Sigmoid colon (tissue), 7 donors: ENCODE results near the gene XAF1. TPM values are rescaled to one million over a fixed set of nuclear protein-coding genes. Genes with fewer than 3 reads are reported as not detected.
"Not testable (repeated sequence)": the region's sequence is repeated elsewhere in the genome, so short reads cannot be mapped to it uniquely, and the experiment has no call there.

Experiments
- DNase-seq: peaks from one replicate; pipeline ENCODE4 v3.0.0-alpha.2; 2019
- H3K27ac ChIP-seq, 4 donors: fragments of 200-600 bp; sonication (generic); one replicate each; pipeline ENCODE4 v1.5.1; 2016 to 2019; ENCODE audit warnings: mild to moderate bottlenecking in 1 of 4
- H3K27me3 ChIP-seq, 3 donors: fragments of 200-600 bp; sonication (generic); one replicate each; pipeline ENCODE4 v1.5.1; 2019; ENCODE audit warnings: mild to moderate bottlenecking in 1 of 3
- H3K36me3 ChIP-seq, 4 donors: fragments of 200-600 bp; sonication (generic); one replicate each; pipeline ENCODE4 v1.5.1; 2016 to 2019
- H3K4me1 ChIP-seq, 4 donors: fragments of 200-600 bp; sonication (generic); one replicate each; pipeline ENCODE4 v1.5.1; 2017 to 2019
- H3K4me3 ChIP-seq, 4 donors: fragments of 200-600 bp; sonication (generic); one replicate each; pipeline ENCODE4 v1.5.1; 2017 to 2019; ENCODE audit warnings: mild to moderate bottlenecking in 2 of 4, moderate library complexity in 1 of 4
- H3K9me3 ChIP-seq, 4 donors: fragments of 200-600 bp in 3 of 4; sonication (generic) in 3 of 4; one replicate each; pipeline versions ENCODE4 v1.5.1 to v1.6.1; 2013 to 2019
- CTCF ChIP-seq, 4 experiments: fragments of 450-650 bp in 3 of 4; fragments of 200-600 bp in 1 of 4; IDR thresholded peaks; one replicate each; pipeline ENCODE4 v1.5.1; 2016 to 2019; ENCODE audit warnings: antibody characterized with exemption in 4 of 4, mild to moderate bottlenecking in 3 of 4, moderate library complexity in 2 of 4
- EP300 ChIP-seq, 4 donors: sonication (generic); formaldehyde crosslinking; IDR thresholded peaks; one replicate each; pipeline ENCODE4 v1.6.1; 2017; ENCODE audit warnings: antibody characterized with exemption in 4 of 4
- POLR2A ChIP-seq, 2 donors: fragments of 450-650 bp; IDR thresholded peaks; one replicate each; pipeline ENCODE4 v1.6.1; 2016; ENCODE audit warnings: antibody characterized with exemption in 2 of 2, mild to moderate bottlenecking in 2 of 2, moderate library complexity in 2 of 2
- POLR2AphosphoS5 ChIP-seq, 4 donors: sonication (generic); formaldehyde crosslinking; IDR thresholded peaks; one replicate each; pipeline ENCODE4 v1.6.1; 2017; ENCODE audit warnings: antibody characterized with exemption in 4 of 4
- WGBS, 2 donors: extraction: QIAGEN DNeasy Blood & Tissue Kit; methylation state at CpG; one replicate each; pipeline ENCODE4 v1.1.7; 2013; 5-methylcytosine and 5-hydroxymethylcytosine counted together
- intact Hi-C: fragments of 100-400 bp; cut with DNase I; formaldehyde crosslinking; loops from one replicate; pipeline ENCODE4 v1.15.1; 2023
- polyA plus RNA-seq, 3 donors: library from polyadenylated mRNA; stranded (reverse); fragments of 200-250 nt; gene quantifications; one replicate each; pipeline ENCODE4 v1.2.3, GENCODE V29; 2013
- small RNA-seq, 3 donors: library from RNA; depleted of rRNA; stranded (forward); fragments of <200 nt; gene quantifications; one replicate each; pipeline ENCODE3, GENCODE V24; 2016
- total RNA-seq, 4 donors: library from RNA; depleted of rRNA; stranded (reverse); fragments of >200 nt; gene quantifications; one replicate each; pipeline ENCODE4 v1.1.0, GENCODE V29; 2016
- donor health status: healthy with polysubstance abuse.
- donor health status: Bipolar disorder and iron deficiency.
- donor health status: healthy.

The XAF1 gene
- total and polyA plus RNA-seq, 7 donors, result 3.2 to 64.1 (median 30.0) TPM

DNA sequence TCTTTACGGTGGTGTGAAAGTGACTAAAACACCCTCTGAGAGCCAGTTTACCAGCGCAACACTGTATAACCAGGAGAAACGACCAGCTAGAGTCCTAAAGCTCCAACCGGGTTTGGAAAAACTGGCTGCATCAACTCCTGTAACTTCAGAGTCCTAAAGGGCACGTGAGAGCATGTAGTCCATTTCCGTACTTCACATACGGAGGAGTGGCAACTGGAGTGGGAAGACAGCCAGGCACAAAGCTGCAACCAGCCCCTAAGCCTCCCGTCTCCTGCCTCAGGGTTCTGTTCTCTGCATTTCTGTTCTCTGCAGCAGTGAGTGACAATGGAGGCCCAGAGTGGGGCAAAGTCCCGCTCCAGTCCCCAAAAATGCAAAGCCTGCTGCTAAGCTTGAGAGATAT is 56.4 kb downstream of the XAF1 start:
- TF ChIP-seq POLR2A (IDR thresholded peaks at IDR 0.05) (no peak), EP300 (IDR thresholded peaks at IDR 0.05) (no peak), CTCF (IDR thresholded peaks at IDR 0.05) (no peak), POLR2AphosphoS5 (IDR thresholded peaks at IDR 0.05) (no peak)
- no peak overlapping the region for H3K27ac ChIP-seq
- intact Hi-C loops, result no loop called here
- H3K36me3 ChIP-seq, result no peaks in the 10 kb centered on the region
- no peak overlapping the region for H3K4me3 ChIP-seq
- no peaks in the 10 kb centered on the region for H3K4me1 ChIP-seq
- no peak for DNase-seq
- H3K9me3 ChIP-seq, result peaks cover 0 to 4% (median 0%) of the 10 kb centered on the region in 4 donors
- 62 to 75% methylated on average over 9 of the region's 9 CpGs for WGBS, 2 donors
- H3K27me3 ChIP-seq, result peaks cover 0 to 4% (median 0%) of the 10 kb centered on the region in 3 donors

GRCh38 chr17:6815775-6816174 is 59.9 kb downstream of the XAF1 start:
- Histone ChIP-seq H3K27me3 (no peaks in the 10 kb centered on the region), H3K4me1 (no peaks in the 10 kb centered on the region), H3K9me3 (no peaks in the 10 kb centered on the region), H3K36me3 (no peaks in the 10 kb centered on the region), H3K27ac (no peak overlapping the region), H3K4me3 (no peak overlapping the region)
- 88% methylated on average over 10 of the region's 10 CpGs for WGBS, 2 donors
- DNase-seq, result no peak
- TF ChIP-seq POLR2AphosphoS5 (IDR thresholded peaks at IDR 0.05) (no peak), EP300 (IDR thresholded peaks at IDR 0.05) (no peak), CTCF (IDR thresholded peaks at IDR 0.05) (no peak), POLR2A (IDR thresholded peaks at IDR 0.05) (no peak)
- intact Hi-C loops, result no loop called here

GRCh38 chr17:6816368-6816767 is 60.5 kb downstream of the XAF1 start:
- WGBS, 2 donors, result 67 to 77% methylated on average over 3 of the region's 3 CpGs
- H3K36me3 ChIP-seq, H3K4me1 ChIP-seq, H3K27me3 ChIP-seq, H3K9me3 ChIP-seq, intact Hi-C loops, H3K4me3 ChIP-seq, DNase-seq, H3K27ac ChIP-seq: not testable (repeated sequence)

DNA sequence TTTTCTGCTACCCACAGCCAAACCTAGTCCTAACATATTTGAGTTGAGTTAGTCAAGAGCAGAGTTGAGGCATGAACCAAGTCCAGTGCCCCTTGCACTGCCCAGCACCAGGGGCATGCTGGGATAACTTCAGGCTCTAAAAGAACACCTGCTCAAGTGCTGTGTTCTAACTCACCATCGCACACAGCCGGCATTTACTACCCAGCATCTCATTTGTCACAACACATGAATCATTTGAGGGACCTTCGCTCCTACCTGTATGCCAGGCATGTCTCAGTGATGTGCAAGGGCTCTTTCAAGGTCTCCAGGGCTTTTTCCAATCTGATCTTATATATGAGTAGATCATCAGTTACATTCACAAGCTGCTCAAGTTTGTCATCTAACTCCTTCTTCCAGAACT is 63.1 kb downstream of the XAF1 start:
- Histone ChIP-seq H3K27me3 (no peaks in the 10 kb centered on the region), H3K4me1 (no peaks in the 10 kb centered on the region), H3K4me3 (no peak overlapping the region), H3K36me3 (no peaks in the 10 kb centered on the region), H3K27ac (no peak overlapping the region), H3K9me3 (no peaks in the 10 kb centered on the region)
- TF ChIP-seq POLR2AphosphoS5 (IDR thresholded peaks at IDR 0.05) (no peak), POLR2A (IDR thresholded peaks at IDR 0.05) (no peak), CTCF (IDR thresholded peaks at IDR 0.05) (no peak)
- WGBS, 2 donors, result 83 to 91% methylated on average over 3 of the region's 3 CpGs
- no peak for DNase-seq
- intact Hi-C loops, result no loop called here

DNA sequence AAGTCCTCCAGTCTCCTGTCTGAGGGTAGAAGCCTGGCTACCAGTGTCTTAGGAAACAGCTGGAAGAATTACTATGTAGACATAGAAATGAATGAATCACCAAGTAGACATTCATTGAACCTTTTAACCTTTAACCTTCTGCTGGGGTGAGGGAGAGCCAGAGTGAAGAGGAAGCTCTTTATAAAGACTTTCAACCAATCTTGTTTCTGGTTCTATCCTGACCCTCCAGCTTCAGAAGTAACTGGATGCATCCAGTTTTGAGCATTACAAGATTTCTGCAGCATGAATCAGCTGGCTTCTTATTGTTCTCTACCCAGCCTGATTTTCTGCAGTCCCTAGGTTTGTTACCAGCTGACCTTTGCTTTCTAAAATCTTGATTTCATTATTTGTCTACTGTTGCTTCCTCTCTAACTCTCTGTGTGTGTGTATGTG is 67.2 kb downstream of the XAF1 start:
- DNase-seq, result no peak
- no peaks in the 10 kb centered on the region for H3K36me3 ChIP-seq
- H3K27me3 ChIP-seq, result peaks cover 0 to 4% (median 4%) of the 10 kb centered on the region in 3 donors
- no peak overlapping the region for H3K27ac ChIP-seq
- H3K4me1 ChIP-seq, result no peaks in the 10 kb centered on the region
- intact Hi-C loops, result no loop called here
- no peaks in the 10 kb centered on the region for H3K9me3 ChIP-seq
- no peak overlapping the region for H3K4me3 ChIP-seq
- no peak for TF ChIP-seq EP300 (IDR thresholded peaks at IDR 0.05)
- no peak for TF ChIP-seq POLR2A (IDR thresholded peaks at IDR 0.05)

Small RNA genes within 50 kb of the gene (small RNA-seq; reads per million reads assigned to genes)
- gene AC004706.2, result 0 reads per million in 3 donors

Other genes with a start within 250 kb of the XAF1 start
- gene PITPNM3, start 199.5 kb upstream of the XAF1 start, total RNA-seq, result 10 to 100 TPM in 1 of 4 donors, 1 to 10 TPM in 3; 4.3 to 13.6 (median 8.0) TPM
- 1 to 10 TPM; 3.6 to 5.7 (median 4.6) TPM for gene PITPNM3, start 199.5 kb upstream of the XAF1 start, polyA plus RNA-seq
- gene KIAA0753, start 115.3 kb upstream of the XAF1 start, total RNA-seq, result 10 to 100 TPM; 14.1 to 18.3 (median 14.5) TPM
- gene KIAA0753, start 115.3 kb upstream of the XAF1 start, polyA plus RNA-seq, result 1 to 10 TPM; 3.6 to 8.1 (median 3.9) TPM
- 100 to 1,000 TPM in 3 of 4 donors, 10 to 100 TPM in 1; 37.3 to 152 (median 120) TPM for gene TXNDC17, start 115.0 kb upstream of the XAF1 start, total RNA-seq
- 100 to 1,000 TPM; 296 to 703 (median 532) TPM for gene TXNDC17, start 115.0 kb upstream of the XAF1 start, polyA plus RNA-seq
- gene MED31, start 104.4 kb upstream of the XAF1 start, total RNA-seq, result 1 to 10 TPM; 2.0 to 8.6 (median 7.1) TPM
- gene MED31, start 104.4 kb upstream of the XAF1 start, polyA plus RNA-seq, result 10 to 100 TPM in 2 of 3 donors, 1 to 10 TPM in 1; 9.6 to 24.0 (median 11.5) TPM
- gene C17orf100, start 104.3 kb upstream of the XAF1 start, total RNA-seq, result 1 to 10 TPM in 3 of 4 donors, under 1 TPM in 1; 0.81 to 2.8 (median 1.7) TPM
- 1 to 10 TPM; 2.1 to 4.2 (median 2.1) TPM for gene C17orf100, start 104.3 kb upstream of the XAF1 start, polyA plus RNA-seq
- gene SLC13A5, start 42.7 kb upstream of the XAF1 start, total RNA-seq, result under 1 TPM in 1 of 4 donors, not detected in 3; 0.14 TPM
- gene SLC13A5, start 42.7 kb upstream of the XAF1 start, polyA plus RNA-seq, result under 1 TPM in 2 of 3 donors, not detected in 1; under 0.01 to 0.03 TPM
- not detected for gene FBXO39, start 20.2 kb downstream of the XAF1 start, total RNA-seq
- gene FBXO39, start 20.2 kb downstream of the XAF1 start, polyA plus RNA-seq, result under 1 TPM in 1 of 3 donors, not detected in 2; 0.52 TPM
- not detected for gene TEKT1, start 75.7 kb downstream of the XAF1 start, total RNA-seq
- not detected for gene TEKT1, start 75.7 kb downstream of the XAF1 start, polyA plus RNA-seq
- not detected for gene ALOX12, start 240.0 kb downstream of the XAF1 start, total RNA-seq
- gene ALOX12, start 240.0 kb downstream of the XAF1 start, polyA plus RNA-seq, result not detected